Spleen (tissue), 11 donors: ENCODE data around the gene MGA. TPM values are rescaled to one million over a fixed set of nuclear protein-coding genes. Genes with fewer than 3 reads are reported as not detected.

Source experiments
- DNase-seq: peaks from one replicate; pipeline ENCODE4 v3.0.0-alpha.2; 2020
- H3K27ac ChIP-seq, 8 donors: fragments of 200-600 bp; sonication (generic) in 7 of 8; 1 replicate in 4 of 8; 2 replicates in 4 of 8; pipeline versions ENCODE4 v1.5.0 to v1.8.0; 2016 to 2021; ENCODE audit warnings: inconsistent platforms in 4 of 8, mild to moderate bottlenecking in 4 of 8, moderate library complexity in 1 of 8
- H3K27me3 ChIP-seq, 7 donors: fragments of 200-600 bp; sonication (generic) in 6 of 7; replicated peaks in 1 of 7; 1 replicate in 4 of 7; 2 replicates in 3 of 7; pipeline versions ENCODE4 v1.5.0 to v1.8.0; 2016 to 2021; ENCODE audit warnings: inconsistent platforms in 3 of 7, mild to moderate bottlenecking in 1 of 7
- H3K36me3 ChIP-seq, 6 donors: fragments of 200-600 bp; sonication (generic) in 5 of 6; 1 replicate in 4 of 6; 2 replicates in 2 of 6; pipeline versions ENCODE4 v1.5.0 to v1.8.0; 2016 to 2021; ENCODE audit warnings: inconsistent platforms in 2 of 6
- H3K4me1 ChIP-seq, 6 donors: fragments of 200-600 bp; sonication (generic) in 5 of 6; 1 replicate in 3 of 6; 2 replicates in 3 of 6; pipeline versions ENCODE4 v1.5.0 to v1.8.0; 2016 to 2021; ENCODE audit warnings: inconsistent platforms in 3 of 6
- H3K4me3 ChIP-seq, 8 donors: fragments of 200-600 bp; sonication (generic) in 7 of 8; 1 replicate in 4 of 8; 2 replicates in 4 of 8; pipeline versions ENCODE4 v1.5.0 to v1.8.0; 2016 to 2021; ENCODE audit warnings: inconsistent platforms in 4 of 8, mild to moderate bottlenecking in 4 of 8, moderate library complexity in 2 of 8
- H3K9me3 ChIP-seq, 8 donors: fragments of 200-600 bp; sonication (generic) in 7 of 8; 1 replicate in 4 of 8; 2 replicates in 4 of 8; pipeline versions ENCODE4 v1.5.0 to v1.8.0; 2016 to 2021; ENCODE audit warnings: inconsistent platforms in 4 of 8
- POLR2A ChIP-seq, 3 donors: fragments of 450-650 bp; IDR thresholded peaks; one replicate each; pipeline ENCODE4 v1.5.1; 2017; ENCODE audit warnings: antibody characterized with exemption in 3 of 3, mild to moderate bottlenecking in 1 of 3
- POLR2AphosphoS5 ChIP-seq, 3 donors: sonication (generic); formaldehyde crosslinking; IDR thresholded peaks; one replicate each; pipeline ENCODE4 v1.5.1; 2017; ENCODE audit warnings: antibody characterized with exemption in 3 of 3
- WGBS, 5 donors: extraction: QIAGEN DNeasy Blood & Tissue Kit in 3 of 5; methylation state at CpG; one replicate each; pipeline versions ENCODE4 v1.1.5 to v1.1.7; 2013 to 2018; 5-methylcytosine and 5-hydroxymethylcytosine counted together
- intact Hi-C: fragments of 100-400 bp; cut with DNase I; formaldehyde crosslinking; loops from one replicate; pipeline ENCODE4 v1.15.0; 2023; ENCODE audit warnings: low total_unique reads
- polyA plus RNA-seq, 3 donors: library from polyadenylated mRNA; stranded (reverse); fragments of 200-250 nt; gene quantifications; one replicate each; pipeline ENCODE4 v1.2.1, GENCODE V29; 2013
- total RNA-seq, 7 donors: library from RNA; depleted of rRNA in 3 of 7; stranded (reverse); fragments of >200 nt in 3 of 7; fragmentation: NEBNext Ultra II Directional in 4 of 7; extraction: Animal tissue kit (Norgen Biotek cat#: 25700) in 4 of 7; gene quantifications; one replicate each; pipeline versions ENCODE4 v1.1.0 to v1.2.1, GENCODE V29; 2016 to 2021
- TF ChIP-seq, protein P1 (sequence below), 11 experiments: fragments of 200-600 bp in 7 of 11; fragments of 450-650 bp in 4 of 11; sonication (generic) in 4 of 11; IDR thresholded peaks in 8 of 11; conservative IDR thresholded peaks in 3 of 11; 1 replicate in 7 of 11; 2 replicates in 4 of 11; pipeline versions ENCODE4 v1.4.0 to v1.8.0; 2016 to 2021; ENCODE audit warnings: antibody characterized with exemption in 11 of 11, inconsistent platforms in 4 of 11, mild to moderate bottlenecking in 1 of 11
- donor health status: healthy with polysubstance abuse.
- donor health status: DM: no; HTN: no; CAD: no; lungs with moderate emphysema.
- donor health status: DM: no; HTN: no; CAD: no.
- donor health status: Bipolar disorder and iron deficiency.
- donor health status: healthy.
- donor health status: DM: no; HTN: no; CAD: no.
- donor health status: DM: yes; HTN: yes; CAD: no.

MGA gene
- total and polyA plus RNA-seq, 10 donors: 2.7 to 67.7 (median 51.7) TPM

DNA sequence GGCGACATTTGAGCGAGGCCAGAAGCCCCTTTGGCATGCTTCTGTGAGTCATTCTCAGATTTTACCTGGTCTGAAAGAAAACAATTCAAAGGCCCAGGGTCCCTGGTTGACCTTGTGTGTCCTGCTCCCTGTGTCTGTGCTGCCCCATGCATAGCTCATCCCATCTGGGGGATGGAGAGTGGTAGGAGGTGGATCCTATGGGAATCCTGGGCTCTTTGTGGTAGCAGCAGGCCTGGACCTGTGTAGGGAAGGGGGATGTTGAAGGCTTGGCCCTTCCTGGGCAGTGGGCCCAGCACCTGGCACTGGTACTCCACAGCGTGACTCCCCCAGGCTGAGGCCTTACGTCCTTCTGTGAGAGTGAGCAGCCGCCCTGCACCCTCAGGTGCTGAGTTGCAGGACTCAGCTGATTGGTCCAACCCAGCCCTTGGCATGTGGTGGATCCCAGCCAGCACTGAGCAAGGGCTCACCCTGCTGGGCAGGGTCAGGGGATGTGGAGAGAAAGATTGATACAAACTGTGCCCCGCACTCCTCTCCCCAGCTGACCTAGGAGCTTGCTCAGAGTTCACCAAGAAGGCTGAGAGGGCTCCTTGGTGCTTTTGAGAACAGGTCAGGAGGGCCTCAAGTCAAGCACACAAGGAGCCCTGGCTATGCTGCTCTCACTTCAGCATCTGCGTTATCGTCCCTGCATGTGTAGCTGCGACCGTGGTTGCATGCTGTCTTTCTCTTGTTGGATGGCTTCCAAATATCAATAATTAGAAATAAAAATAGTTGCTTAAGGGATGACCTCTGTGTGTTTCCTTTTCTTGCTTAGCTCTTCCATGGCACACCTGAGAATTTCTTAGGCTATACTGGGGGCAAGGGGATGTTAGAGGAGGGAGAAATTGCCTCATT, 146.3 kb downstream of the MGA start:
- no peaks in the 10 kb centered on the region for H3K27me3 ChIP-seq
- H3K4me1 ChIP-seq: peaks cover 0 to 23% (median 6%) of the 10 kb centered on the region in 6 donors
- no peak overlapping the region for H3K4me3 ChIP-seq
- TF ChIP-seq POLR2A (IDR thresholded peaks at IDR 0.05) (no peak), POLR2AphosphoS5 (IDR thresholded peaks at IDR 0.05) (peak in 1 of 3 donors; percentile 13)
- TF ChIP-seq, protein P1, sequence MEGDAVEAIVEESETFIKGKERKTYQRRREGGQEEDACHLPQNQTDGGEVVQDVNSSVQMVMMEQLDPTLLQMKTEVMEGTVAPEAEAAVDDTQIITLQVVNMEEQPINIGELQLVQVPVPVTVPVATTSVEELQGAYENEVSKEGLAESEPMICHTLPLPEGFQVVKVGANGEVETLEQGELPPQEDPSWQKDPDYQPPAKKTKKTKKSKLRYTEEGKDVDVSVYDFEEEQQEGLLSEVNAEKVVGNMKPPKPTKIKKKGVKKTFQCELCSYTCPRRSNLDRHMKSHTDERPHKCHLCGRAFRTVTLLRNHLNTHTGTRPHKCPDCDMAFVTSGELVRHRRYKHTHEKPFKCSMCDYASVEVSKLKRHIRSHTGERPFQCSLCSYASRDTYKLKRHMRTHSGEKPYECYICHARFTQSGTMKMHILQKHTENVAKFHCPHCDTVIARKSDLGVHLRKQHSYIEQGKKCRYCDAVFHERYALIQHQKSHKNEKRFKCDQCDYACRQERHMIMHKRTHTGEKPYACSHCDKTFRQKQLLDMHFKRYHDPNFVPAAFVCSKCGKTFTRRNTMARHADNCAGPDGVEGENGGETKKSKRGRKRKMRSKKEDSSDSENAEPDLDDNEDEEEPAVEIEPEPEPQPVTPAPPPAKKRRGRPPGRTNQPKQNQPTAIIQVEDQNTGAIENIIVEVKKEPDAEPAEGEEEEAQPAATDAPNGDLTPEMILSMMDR (IDR thresholded peaks at IDR 0.05 in 8 of 11, conservative IDR thresholded peaks at IDR 0.05 in 3 of 11): no peak
- H3K36me3 ChIP-seq: peaks cover 0 to 35% (median 5%) of the 10 kb centered on the region in 6 donors
- 90 to 96% (median 92%) methylated on average over 9 to 10 of the region's 10 CpGs for WGBS, 5 donors
- intact Hi-C loops: no loop called here
- H3K27ac ChIP-seq: no peak overlapping the region
- no peaks in the 10 kb centered on the region for H3K9me3 ChIP-seq
- DNase-seq: no peak

DNA sequence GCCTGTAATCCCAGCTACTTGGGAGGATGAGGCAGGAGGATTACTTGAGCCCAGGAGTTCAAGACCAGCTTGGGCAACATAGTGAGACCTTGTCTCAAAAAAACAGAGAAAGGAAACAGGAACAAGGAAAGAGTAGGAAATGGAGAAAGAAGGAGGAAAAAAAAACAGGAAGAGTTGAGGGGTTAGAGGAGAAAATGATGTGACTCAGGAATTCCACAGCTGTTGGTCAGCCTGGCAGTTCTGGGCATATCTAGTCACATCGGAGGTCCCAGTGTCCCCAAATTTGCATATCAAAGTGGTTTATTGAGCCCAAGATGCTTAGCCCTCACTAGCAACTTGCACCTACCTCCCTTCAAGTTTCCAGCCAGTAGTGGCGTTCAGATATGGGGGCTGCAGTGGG, 148.9 kb downstream of the MGA start:
- intact Hi-C loops: no loop called here
- TF ChIP-seq POLR2AphosphoS5 (IDR thresholded peaks at IDR 0.05) (no peak), POLR2A (IDR thresholded peaks at IDR 0.05) (no peak)
- H3K9me3 ChIP-seq: no peaks in the 10 kb centered on the region
- H3K4me3 ChIP-seq: no peak overlapping the region
- H3K27ac ChIP-seq: no peak overlapping the region
- peaks cover 0 to 45% (median 16%) of the 10 kb centered on the region in 6 donors for H3K36me3 ChIP-seq
- peaks cover 0 to 27% (median 9%) of the 10 kb centered on the region in 6 donors for H3K4me1 ChIP-seq
- no peak for DNase-seq
- H3K27me3 ChIP-seq: no peaks in the 10 kb centered on the region
- 69 to 79% (median 74%) methylated on average over 2 of the region's 2 CpGs for WGBS, 5 donors

DNA sequence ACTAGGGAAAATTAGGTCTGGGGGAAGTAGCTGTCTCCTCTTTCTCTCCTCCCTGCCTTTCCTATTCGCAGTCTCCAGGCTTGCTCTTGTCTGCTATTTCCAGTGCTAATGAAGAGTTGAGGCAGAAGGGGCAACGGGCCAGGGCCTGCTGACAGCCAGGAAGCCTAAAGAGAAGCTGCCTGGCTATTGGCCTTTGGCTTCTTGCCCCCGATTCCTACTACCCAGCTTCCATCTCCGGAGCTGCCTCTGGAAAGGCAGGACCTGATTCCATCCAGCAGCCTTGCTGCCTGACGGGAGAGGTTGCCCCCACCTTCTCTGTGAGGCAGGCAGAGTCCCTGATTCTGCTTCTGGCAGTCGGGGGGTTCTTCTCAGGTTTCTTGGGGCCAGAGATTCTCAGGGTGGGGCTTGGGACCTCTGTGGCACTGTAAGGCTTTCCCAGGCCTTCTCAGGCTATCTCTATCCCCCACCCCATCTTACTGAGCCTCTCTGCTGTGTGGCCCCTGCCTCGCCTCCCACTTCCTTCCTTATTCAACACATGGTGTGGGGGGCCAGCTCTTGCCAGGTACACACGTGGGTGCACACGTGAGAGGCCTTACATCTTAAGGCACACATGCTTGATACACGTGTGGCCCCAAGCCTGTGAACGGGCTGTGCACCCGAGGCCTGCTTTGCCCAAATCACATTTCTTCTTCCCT, 149.5 kb downstream of the MGA start:
- H3K4me1 ChIP-seq: peaks cover 0 to 27% (median 9%) of the 10 kb centered on the region in 6 donors
- no peak for TF ChIP-seq POLR2A (IDR thresholded peaks at IDR 0.05)
- TF ChIP-seq, protein P1 (IDR thresholded peaks at IDR 0.05 in 8 of 11, conservative IDR thresholded peaks at IDR 0.05 in 3 of 11): no peak
- no peak for TF ChIP-seq POLR2AphosphoS5 (IDR thresholded peaks at IDR 0.05)
- WGBS, 5 donors: 46 to 72% (median 55%) methylated on average over 12 of the region's 12 CpGs
- no peak overlapping the region for H3K27ac ChIP-seq
- intact Hi-C loops: loop anchor here (2.0 to 10.0 kb wide), 3 partner anchors 37 to 207 kb away; no protein-coding TSS in a partner anchor
- H3K27me3 ChIP-seq: no peaks in the 10 kb centered on the region
- peaks cover 0 to 50% (median 16%) of the 10 kb centered on the region in 6 donors for H3K36me3 ChIP-seq
- no peaks in the 10 kb centered on the region for H3K9me3 ChIP-seq
- DNase-seq: no peak
- no peak overlapping the region for H3K4me3 ChIP-seq

DNA sequence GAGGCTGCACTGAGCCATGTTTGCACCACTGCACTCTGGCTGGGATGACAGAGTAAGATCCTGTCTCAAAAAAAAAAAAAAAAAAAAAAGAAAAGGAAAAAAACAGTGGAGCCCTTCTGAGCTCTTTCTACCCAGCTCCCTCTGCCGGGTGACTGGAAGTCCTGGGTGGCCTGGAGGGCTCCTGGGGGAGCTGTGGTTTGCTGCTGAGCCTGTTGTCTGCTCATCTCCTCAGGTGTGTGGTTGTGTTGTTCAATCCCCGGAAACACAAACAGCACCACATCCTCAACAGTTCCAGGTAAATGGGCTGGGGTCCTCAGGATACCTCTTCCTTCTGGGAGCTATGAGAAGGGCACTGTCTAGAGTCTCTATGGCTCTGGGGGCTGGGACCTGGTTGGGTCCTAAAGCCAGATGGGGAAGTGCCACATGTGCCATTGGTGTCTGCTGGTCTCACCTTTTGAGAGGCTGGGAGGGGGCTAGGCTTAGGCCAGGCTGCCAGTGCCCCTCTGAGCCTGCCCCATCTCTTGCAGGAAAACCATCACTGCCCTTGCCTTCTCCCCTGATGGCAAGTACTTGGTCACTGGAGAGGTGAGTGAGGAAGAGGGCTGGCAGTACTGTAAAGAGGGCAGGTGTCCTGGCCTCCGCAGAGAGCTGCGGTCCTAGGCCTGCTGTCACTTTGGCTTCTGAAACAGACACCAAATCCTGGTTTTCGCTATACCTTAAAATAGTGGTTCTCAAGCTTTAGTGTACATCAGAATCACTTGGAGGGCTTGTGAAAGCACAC, 150.6 kb downstream of the MGA start:
- TF ChIP-seq POLR2A (IDR thresholded peaks at IDR 0.05) (no peak), POLR2AphosphoS5 (IDR thresholded peaks at IDR 0.05) (no peak)
- TF ChIP-seq, protein P1 (IDR thresholded peaks at IDR 0.05 in 8 of 11, conservative IDR thresholded peaks at IDR 0.05 in 3 of 11): no peak
- Histone ChIP-seq H3K36me3 (peaks cover 0 to 56% (median 25%) of the 10 kb centered on the region in 6 donors), H3K9me3 (no peaks in the 10 kb centered on the region), H3K27me3 (no peaks in the 10 kb centered on the region), H3K27ac (peak overlapping the region in 1 of 8 donors; percentile 19), H3K4me3 (no peak overlapping the region), H3K4me1 (peaks cover 0 to 27% (median 9%) of the 10 kb centered on the region in 6 donors)
- no peak for DNase-seq
- intact Hi-C loops: loop anchor here (2.0 to 10.0 kb wide), 3 partner anchors 38 to 209 kb away; no protein-coding TSS in a partner anchor
- 77 to 89% (median 82%) methylated on average over 5 of the region's 5 CpGs for WGBS, 5 donors
